Measurements from ENCODE around the gene JCAD.

The JCAD gene

GRCh38 chr10:29977171-29977570 lies 82.2 kb downstream of the JCAD start:
- no peak for DNase-seq

- DNase-seq = no peak
These were observed 83.3 kb downstream of the JCAD start for GRCh38 chr10:29976134-29976533.

GRCh38 chr10:29974773-29975172 lies 84.6 kb downstream of the JCAD start:
- DNase-seq = no peak

- peak; percentile 77 for DNase-seq
These were observed 85.5 kb downstream of the JCAD start for GRCh38 chr10:29973921-29974320.

- no peak for DNase-seq
These were observed 88.8 kb downstream of the JCAD start for GRCh38 chr10:29970576-29970975.

DNA sequence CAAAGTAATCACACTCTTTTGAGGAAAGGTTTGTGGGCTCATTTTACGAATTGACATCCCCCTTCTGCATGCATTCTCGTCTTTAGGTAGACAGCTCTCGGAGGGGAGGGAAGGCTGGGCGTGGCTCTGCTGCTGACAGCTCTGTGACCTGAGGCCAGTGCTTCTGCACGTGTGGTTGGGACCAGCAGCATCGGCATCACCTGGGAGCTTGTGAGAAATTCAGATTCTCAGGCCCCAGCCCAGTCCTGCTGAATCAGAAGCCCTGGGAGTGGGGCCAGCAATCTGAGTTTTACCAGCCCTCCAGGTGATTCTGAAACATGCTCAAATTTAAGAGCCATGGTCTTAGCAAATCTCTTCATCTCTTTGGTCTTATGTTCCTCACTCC lies 89.4 kb downstream of the JCAD start:
- DNase-seq = no peak

DNA sequence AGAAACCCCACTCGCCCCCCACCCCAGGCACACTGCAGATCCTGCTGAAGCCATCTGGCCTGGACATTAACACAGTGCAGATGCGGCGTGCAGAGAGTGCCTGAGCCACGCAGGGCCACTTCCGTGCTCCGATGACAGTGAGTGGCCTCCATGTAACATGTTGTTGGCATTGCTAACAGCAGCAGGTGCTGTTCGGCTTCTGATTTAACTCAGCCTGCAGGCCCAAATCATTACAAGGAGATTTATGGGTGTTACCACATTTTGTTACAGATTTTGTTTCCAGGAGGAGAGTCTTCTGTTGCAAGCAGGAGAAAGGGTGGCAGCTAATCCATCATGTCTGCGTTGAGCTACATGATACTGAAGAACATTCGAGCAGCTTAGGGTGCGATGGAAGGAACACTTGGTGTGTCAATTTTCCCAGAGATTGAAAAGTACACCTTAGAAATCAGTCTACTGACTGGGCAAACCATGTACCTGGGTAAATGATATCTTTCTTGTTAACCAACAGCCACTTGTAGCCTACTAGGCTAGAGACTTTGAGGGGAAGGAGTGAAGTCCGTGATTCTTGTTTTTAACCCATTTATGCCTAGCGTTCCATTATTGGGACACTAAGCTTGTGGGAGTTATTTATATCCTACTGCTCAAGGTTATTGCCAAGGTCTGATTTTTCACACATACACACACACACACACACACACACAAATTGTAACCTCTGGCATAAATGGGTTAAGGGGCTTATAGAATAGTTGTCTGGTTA lies 90.0 kb downstream of the JCAD start:
- DNase-seq = no peak

- no peak for DNase-seq
These were observed 90.8 kb downstream of the JCAD start for GRCh38 chr10:29968585-29968984.

- no peak for DNase-seq
These were observed 93.1 kb downstream of the JCAD start for GRCh38 chr10:29966269-29966668.
